NCI-H2171 (cell line): ENCODE data around the gene ITIH4.
"Not testable (repeated sequence)": the region's sequence is repeated elsewhere in the genome, so short reads cannot be mapped to it uniquely, and the experiment has no call there.

Experiments
- DNase-seq: peaks from one replicate; lab custom pipeline; 2025; lab: John Stamatoyannopoulos, UW

Gene ITIH4

GRCh38 chr3:52783211-52783555 lies 47.3 kb downstream of the ITIH4 start:
- no peak for DNase-seq

GRCh38 chr3:52782412-52783210 lies 47.9 kb downstream of the ITIH4 start:
- DNase-seq = no peak

GRCh38 chr3:52781741-52782140 lies 48.7 kb downstream of the ITIH4 start:
- DNase-seq = no peak

DNA sequence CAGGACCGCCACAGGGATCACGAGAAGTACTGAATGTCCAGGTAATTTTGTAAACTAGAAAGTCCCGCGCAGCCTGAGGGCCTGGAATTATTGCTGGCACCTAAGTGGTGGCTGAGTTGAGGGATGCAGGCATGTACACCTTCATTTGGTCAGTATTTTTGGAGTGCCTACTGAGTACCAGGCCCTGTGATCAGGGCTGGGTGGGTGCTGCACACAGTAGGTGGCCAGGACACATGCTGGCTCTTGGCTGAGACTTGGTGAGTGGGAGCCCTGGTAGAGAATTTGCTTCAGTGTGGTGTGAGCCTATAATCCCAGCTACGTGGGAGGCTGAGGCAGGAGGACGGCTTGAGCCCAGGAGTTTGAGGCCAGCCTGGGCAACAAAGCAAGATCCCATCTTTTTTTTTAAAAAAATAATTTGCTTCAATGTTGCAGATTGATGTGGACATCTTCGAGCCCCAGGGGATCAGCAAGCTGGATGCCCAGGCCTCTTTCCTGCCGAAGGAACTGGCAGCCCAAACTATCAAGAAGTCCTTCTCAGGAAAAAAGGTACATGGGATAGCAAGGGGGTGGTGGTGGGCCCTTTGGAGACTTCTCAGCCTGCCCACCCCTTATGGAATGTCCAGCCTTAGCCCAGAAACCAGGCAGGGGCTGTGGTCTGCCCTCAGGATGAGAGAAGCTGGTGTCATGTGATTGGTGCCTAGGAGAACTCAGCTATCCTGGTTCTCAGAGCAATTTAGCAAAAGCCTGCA lies 50.5 kb downstream of the ITIH4 start:
- DNase-seq = no peak

- DNase-seq = no peak
Measured at GRCh38 chr3:52779011-52779836, 51.2 kb downstream of the ITIH4 start.

DNA sequence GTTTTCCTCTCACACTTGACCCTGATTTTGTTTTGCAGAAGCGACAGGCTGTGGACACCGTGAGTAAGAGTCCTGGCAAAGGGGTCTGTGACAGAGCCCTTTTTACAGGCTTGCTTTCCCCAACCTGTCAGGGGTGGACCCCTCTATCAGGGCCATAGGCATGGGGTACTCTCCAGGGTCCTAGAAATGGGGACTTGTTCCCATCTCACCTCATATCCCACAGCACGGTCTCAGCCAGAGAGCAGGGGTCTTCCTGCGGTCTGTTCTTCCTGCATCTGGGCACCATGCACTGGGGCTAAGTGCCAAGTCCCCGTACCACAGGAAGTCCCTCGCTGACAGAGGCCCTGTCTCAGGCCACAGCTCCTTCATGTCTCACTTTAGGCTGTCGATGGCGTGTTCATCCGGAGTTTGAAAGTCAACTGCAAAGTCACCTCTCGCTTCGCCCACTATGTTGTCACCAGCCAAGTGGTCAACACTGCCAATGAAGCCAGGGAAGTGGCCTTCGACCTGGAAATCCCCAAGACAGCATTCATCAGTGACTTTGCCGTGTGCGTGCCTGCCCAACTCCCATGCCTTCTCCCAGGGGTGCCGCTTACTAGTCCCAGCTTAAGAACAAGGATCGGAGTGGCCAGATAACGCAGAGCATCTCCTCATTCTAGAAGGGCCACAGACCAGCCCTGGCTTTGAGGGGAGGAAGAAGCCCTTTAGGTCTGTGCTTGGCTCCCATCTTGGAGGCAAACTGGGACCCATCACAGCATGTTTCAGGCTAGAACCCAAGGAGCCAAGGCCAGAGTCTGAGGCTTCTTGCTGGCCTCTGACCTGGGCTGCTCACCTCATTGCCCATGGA lies 52.3 kb downstream of the ITIH4 start:
- no peak for DNase-seq

DNA sequence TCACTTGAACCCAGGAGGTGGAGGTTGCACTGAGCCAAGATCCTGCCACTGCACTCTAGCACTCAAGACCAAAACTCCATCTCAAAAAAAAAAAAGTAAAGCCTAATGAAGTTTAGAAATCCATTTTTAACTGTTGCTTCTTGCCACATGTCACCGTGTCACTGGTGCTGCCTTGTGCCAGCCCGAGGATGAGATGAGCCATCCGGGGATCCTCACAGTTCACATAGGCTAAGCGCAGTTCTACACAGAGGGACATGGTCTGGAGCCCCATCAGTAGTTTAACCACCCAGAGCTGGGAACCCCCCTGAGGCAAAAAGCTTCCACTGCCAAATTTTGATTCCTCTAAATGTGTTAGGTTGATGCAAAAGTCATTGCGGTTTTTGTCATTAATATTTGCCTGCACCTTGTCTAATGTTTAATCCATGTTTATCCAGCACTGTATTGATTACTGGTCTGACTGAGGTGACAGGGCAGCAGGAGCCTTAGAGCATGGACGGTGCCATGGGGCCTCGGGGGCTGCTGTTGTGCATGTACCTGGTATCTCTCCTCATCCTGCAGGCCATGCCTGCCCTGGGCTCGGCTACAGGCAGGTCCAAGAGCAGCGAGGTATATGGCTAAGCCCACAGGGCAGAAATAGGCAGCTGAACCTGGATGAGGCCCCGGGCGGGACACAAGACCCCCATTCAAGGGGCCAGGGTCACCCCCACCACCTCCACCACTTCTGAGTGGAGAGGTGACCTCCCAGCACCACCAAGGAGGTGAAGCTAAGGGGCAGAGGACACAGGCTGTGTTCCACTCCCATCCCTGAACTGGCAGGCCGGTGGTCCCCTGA lies 53.1 kb downstream of the ITIH4 start, which contains the start of gene ITIH1:
Gene ITIH1 (plus strand): TSS at position 473 of the 832 bp plus-strand sequence. CDS start 17 bp downstream, at position 490.
- DNase-seq = no peak

GRCh38 chr3:52776486-52776885 lies 54.0 kb downstream of the ITIH4 start:
- DNase-seq = not testable (repeated sequence)

GRCh38 chr3:52775877-52776276 lies 54.6 kb downstream of the ITIH4 start:
- DNase-seq = no peak

DNA sequence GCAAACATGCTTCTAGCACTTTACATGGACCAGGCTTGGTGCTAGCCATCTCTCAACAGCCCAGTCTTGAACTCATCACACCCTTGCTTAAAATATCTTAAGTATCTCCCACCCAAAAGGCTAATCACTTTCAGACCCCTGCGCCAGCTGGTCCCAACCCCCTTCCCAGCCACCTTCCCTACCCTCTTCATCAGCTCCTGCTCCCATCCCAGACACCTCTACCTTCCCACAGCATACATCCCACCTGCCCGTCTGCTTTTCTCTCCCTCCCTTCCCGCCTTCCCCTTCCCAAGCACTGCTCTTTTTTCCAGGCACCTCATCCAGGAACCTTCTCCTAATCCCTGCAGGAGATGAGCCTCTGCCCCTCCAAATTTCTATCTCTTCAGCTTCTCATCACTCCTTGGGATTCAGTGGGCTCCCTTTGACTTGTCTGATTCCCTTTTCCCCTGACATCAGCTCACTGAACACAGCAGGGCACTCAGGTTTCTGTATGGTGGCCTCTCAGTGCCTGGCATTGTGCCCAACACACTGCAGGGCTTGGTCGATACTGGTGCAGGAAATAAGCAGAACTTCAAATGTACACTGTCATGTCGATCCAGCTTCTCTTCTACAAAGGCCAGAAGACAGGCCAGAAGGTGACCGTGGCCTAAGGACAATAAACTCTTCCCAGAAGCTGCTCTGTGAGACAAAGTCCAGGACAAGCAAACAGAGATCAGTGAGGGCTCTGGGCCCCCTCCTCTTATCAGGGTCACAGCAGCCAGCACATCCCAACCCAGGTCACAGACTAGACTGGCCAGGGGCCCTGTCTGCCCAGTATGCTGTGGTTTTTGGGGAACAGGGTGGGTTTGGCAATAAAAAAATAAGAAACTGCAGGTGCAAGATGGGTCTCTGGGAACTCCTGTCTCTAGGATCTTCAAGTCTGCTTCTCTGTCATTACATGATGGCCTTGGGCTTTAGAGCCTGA lies 55.3 kb downstream of the ITIH4 start:
- no peak for DNase-seq

DNA sequence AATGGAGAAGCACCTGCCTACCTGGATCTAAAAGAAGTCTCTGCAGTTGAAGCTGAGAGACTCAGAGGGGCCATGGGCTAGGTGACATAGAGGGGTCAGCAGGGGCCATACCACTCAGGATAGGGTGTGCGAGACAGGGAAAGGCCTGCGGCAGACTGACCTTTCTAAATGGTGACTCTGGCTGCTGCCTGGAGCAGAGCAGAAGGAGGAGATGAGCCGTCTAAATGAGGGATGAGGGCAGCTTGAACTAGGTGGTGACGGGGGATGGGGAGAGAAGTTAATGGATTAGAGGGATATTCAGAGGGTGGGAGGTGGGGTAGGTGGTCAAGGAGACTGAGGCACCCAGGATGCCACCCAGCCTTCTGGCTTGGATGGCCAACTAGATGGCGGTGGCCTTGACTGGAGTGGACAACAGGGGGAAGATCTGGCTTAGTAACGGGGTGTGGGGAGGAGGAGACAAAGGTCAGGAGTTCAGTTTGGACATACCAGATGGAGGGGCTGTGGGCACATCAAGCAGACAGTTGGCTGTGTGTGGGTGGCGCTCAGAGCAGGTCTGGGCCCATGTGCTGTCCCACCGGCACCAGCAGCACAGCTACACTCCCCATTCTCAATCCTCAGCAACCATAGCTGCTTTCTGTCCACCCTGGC lies 56.3 kb downstream of the ITIH4 start:
- no peak for DNase-seq

DNA sequence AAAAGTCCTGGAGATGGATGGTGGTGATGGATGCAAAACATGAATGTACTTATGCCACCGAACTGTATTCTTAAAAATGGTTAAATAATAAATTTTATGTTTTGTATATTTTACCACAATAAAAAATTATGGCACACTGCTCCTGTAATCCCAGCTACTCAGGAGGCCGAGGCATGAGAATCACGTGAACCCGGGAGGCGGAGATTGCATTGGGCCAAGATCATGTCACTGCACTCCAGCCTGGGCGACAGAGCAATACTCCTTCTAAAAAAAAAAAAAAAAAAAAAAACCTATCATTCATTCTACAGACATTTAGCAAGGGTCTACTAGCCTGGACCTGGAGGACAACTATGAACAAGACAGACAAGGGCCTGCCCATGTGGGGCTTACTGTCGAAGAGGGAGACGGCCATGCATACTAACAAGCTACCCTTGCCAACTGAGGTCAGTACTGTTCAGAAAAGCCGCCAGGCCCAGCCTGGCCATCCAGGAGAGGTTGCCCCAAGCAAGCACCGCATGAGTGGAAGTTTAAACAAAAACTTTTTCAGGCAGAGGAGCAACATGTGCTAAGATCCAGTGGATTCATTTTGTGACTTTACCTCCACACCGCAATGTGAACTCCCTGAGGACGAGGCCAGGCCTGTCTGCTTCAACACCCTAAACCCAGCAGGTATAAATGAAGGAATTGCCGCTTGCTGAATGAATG lies 57.0 kb downstream of the ITIH4 start:
- no peak for DNase-seq

DNA sequence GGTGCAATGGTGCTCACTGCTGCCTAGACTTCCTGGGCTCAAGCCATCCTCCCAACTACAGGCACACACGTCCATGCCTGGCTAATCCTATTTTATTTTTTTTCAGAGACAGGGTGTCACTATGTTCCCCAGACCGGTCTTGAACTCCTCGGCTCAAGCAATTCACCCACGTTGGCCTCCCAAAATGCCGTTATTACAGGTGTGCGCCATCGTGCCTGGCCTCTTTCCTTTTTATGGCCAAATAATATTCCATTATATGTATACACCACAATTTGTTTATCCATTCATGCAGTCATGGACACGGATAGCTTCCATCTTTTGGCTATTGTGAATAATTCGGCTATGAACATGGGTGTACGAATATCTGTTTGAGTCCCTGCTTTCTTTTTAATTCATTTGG lies 58.8 kb downstream of the ITIH4 start:
- no peak for DNase-seq

GRCh38 chr3:52771334-52771681 lies 59.2 kb downstream of the ITIH4 start:
- DNase-seq = no peak

DNA sequence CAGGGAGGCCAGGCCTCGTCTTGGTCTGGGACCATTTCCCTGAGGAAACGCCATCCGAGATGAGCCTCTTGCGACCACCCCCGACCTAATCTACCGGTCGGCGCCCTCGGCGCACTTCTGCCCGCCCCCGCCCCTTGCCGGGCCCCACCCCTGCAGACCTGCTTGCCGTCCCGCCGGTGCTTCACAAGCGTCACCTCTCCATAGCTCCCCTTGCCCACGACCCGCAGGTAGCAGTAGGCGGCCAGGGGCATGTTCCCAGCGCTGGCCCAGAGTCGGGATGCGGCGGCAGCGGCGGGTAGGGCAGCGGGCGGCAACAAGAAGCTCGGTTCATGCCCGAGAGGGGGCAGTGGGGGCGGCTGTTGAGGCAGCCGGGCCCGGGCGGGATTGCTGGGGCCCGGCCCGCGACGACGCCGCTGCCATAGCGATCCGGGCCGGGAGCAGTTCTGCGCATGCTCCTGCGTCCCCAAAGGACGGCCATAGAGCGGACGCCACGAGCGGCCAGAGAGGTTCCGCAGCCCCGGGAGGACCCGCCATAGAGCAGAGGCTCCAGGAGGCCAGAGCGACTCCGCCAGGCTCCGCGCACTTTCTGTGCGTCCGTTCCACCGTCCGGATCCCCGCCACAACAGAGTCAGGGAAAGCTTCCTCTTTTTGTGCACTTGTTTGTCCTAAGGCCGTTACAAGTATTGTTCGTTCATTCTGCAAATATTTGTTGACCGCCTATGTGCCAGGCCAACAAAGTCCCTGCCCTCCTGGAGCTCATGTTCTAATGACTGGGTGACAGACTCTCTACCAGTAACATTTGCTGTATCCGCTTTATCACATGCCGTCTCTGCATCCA lies 59.8 kb downstream of the ITIH4 start, which contains the start of gene NEK4:
Gene NEK4 (minus strand): TSS at position 445 of the 838 bp plus-strand sequence. CDS start 194 bp downstream, at position 251.
- peak; percentile 58 for DNase-seq

DNA sequence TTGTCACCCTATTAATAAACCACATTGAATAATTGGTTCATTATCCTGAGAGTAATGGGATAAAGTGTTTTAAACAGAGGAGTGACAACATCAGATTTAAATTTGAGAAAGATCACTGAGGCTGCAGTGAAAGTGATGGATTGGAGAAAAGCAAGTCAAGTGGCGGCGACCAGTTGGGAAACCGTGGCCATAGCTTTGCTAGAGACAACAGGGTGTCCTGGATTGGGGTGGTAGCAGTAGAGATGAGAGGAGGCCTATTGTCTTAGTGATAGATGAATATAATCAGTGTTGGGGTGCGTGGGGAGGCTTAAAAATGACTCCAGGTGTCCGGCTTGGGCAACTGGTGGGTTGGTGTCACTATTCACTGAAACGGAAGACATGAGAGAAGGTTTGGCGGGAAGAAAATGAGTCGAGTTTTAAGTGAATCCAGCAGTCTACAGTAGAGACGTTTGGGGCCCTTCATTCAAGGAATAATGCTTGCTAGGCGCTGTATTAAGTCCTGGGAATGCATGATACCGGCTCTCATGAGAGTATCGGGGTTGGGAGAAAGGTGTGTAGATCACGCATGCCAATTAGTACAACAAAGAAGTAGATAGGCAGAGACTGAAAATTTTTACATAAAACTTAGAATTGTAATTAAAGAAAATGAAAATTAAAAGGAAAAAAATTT lies 60.6 kb downstream of the ITIH4 start:
- DNase-seq = no peak

GRCh38 chr3:52763466-52763865 lies 67.0 kb downstream of the ITIH4 start:
- DNase-seq = no peak
